ENCODE data around the gene BRIX1. TPM values are rescaled to one million over a fixed set of nuclear protein-coding genes. Genes with fewer than 3 reads are reported as not detected.
"Not testable (repeated sequence)": the region's sequence is repeated elsewhere in the genome, so short reads cannot be mapped to it uniquely, and the experiment has no call there.

The BRIX1 gene
- total RNA-seq, 6 experiments from 2014 or later = 49.3 to 60.4 (median 55.0) TPM

GRCh38 chr5:34919077-34919476 is 3.6 kb downstream of the BRIX1 start:
- no peak for DNase-seq
- peaks cover 39% of the 10 kb centered on the region for H3K36me3 Mint-ChIP-seq (ENCODE audit: low read depth)
- no peaks in the 10 kb centered on the region for H3K9me3 Mint-ChIP-seq
- no peaks in the 10 kb centered on the region; the same call in none of the 2 replicates for H3K27me3 Mint-ChIP-seq (ENCODE audit: insufficient read depth)
- no peak overlapping the region for H3K4me3 Mint-ChIP-seq
- H3K4me1 Mint-ChIP-seq (ENCODE audit: low read depth) = peaks cover 44% of the 10 kb centered on the region
- TF ChIP-seq CTCF (IDR thresholded peaks at IDR 0.05) = peak; percentile 68
- H3K27ac Mint-ChIP-seq = no peak overlapping the region

DNA sequence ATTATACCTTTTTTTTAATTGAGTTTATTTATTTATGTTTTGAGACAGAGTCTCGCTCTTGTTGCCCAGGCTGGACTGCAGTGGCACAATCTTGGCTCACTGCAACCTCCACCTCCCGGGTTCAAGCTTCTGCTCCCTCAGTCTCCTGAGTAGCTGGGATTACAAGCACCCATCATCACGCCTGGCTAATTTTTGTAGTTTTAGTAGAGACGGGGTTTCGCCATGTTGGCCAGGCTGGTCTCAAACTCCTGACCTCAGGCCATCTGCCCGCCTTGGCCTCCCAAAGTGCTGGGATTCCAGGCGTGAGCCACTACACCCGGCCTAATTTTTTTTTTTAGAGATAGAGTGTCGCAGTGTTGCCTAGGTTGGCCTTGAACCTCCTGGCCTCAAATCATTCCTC is 7.7 kb downstream of the BRIX1 start:
- not testable (repeated sequence) for H3K27me3 Mint-ChIP-seq (ENCODE audit: insufficient read depth); DNase-seq; H3K9me3 Mint-ChIP-seq
- Mint-ChIP-seq H3K4me3 (peak overlapping the region; percentile 71), H3K36me3 (ENCODE audit: low read depth) (peaks cover 31% of the 10 kb centered on the region), H3K27ac (peak overlapping the region; percentile 74), H3K4me1 (ENCODE audit: low read depth) (peaks cover 36% of the 10 kb centered on the region)

DNA sequence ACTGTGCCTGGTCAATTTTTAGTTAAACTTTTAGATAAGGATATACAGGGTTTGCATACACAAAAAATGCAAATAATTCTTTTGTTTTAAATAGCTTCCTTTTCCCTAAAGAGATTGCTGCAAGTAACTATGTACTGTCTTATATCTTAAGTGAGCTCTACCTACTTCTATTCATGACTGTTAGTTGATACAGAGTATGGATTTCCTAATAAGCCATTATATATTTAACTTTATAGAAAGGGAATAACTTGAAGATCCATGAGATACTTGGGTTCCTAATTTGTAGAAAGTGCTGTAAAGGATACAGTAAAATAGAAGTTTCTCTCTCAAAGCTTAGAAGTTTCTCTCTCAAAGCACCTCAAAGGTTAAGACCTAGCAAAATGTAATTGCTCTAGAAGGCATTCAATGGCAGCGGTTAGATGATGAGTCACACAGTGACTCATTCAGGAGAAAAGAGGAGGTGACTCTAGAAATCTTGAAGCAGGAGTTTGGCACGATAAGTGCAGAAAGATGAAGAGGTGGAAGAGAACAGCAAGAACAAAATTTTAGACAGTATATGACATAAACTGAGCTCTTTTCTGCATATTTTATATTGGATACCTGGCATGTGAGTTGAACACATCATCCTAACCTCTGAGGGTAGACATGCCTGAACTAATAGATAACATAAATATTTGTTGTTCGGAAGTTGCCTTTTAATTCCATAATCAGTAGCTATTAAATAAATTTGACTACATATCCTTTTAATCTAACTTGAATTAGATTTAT is 8.4 kb downstream of the BRIX1 start:
- Mint-ChIP-seq H3K4me1 (ENCODE audit: low read depth) (peaks cover 38% of the 10 kb centered on the region), H3K9me3 (no peaks in the 10 kb centered on the region), H3K4me3 (peak overlapping the region; percentile 71), H3K27me3 (ENCODE audit: insufficient read depth) (no peaks in the 10 kb centered on the region; the same call in 1 of the 2 replicates), H3K27ac (peak overlapping the region; percentile 74), H3K36me3 (ENCODE audit: low read depth) (peaks cover 31% of the 10 kb centered on the region)
- no peak for TF ChIP-seq CTCF (IDR thresholded peaks at IDR 0.05)
- DNase-seq = peak; percentile 89

DNA sequence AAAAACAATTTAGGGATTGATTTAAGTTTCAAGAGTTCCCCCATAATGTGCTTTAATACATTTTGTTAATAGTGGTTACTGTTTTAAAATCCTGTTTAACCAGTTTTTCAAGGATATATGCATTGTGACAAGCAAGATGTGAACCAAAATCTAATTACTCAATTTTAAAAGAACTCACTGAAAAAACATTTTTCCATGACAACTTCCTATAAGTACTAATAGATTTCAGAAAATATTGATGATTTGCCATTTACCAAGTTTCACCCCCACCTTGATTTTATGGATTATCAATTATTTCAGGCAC is 8.9 kb downstream of the BRIX1 start:
- H3K27me3 Mint-ChIP-seq (ENCODE audit: insufficient read depth) = no peaks in the 10 kb centered on the region; the same call in 1 of the 2 replicates
- no peak for DNase-seq
- H3K36me3 Mint-ChIP-seq (ENCODE audit: low read depth) = peaks cover 31% of the 10 kb centered on the region
- H3K9me3 Mint-ChIP-seq = no peaks in the 10 kb centered on the region
- H3K4me1 Mint-ChIP-seq (ENCODE audit: low read depth) = peaks cover 41% of the 10 kb centered on the region
- TF ChIP-seq CTCF (IDR thresholded peaks at IDR 0.05) = no peak
- peak overlapping the region; percentile 74; the same call in 1 of the 2 replicates for H3K27ac Mint-ChIP-seq
- H3K4me3 Mint-ChIP-seq = no peak overlapping the region

GRCh38 chr5:34926318-34926888 is 10.9 kb downstream of the BRIX1 start:
- peaks cover 45% of the 10 kb centered on the region for H3K4me1 Mint-ChIP-seq (ENCODE audit: low read depth)
- no peak overlapping the region for H3K4me3 Mint-ChIP-seq
- no peaks in the 10 kb centered on the region; the same call in 1 of the 2 replicates for H3K27me3 Mint-ChIP-seq (ENCODE audit: insufficient read depth)
- DNase-seq = no peak
- no peak for TF ChIP-seq CTCF (IDR thresholded peaks at IDR 0.05)
- peaks cover 34% of the 10 kb centered on the region for H3K36me3 Mint-ChIP-seq (ENCODE audit: low read depth)
- no peaks in the 10 kb centered on the region for H3K9me3 Mint-ChIP-seq
- H3K27ac Mint-ChIP-seq = no peak overlapping the region

GRCh38 chr5:34927785-34928184 is 12.3 kb downstream of the BRIX1 start:
- Mint-ChIP-seq H3K27me3 (ENCODE audit: insufficient read depth) (no peaks in the 10 kb centered on the region; the same call in 1 of the 2 replicates), H3K4me3 (no peak overlapping the region), H3K4me1 (ENCODE audit: low read depth) (peaks cover 43% of the 10 kb centered on the region), H3K36me3 (ENCODE audit: low read depth) (peaks cover 33% of the 10 kb centered on the region), H3K27ac (no peak overlapping the region), H3K9me3 (no peaks in the 10 kb centered on the region)
- no peak for TF ChIP-seq CTCF (IDR thresholded peaks at IDR 0.05)
- no peak for DNase-seq

Data from HFFc6 (cell line).